BJ (cell line): ENCODE data around the gene RFX4. TPM values are rescaled to one million over a fixed set of nuclear protein-coding genes. Genes with fewer than 3 reads are reported as not detected.

ENCODE experiments used
- CTCF ChIA-PET: fragments of 350-600 bp; formaldehyde crosslinking; extraction: SDS; loops from one replicate; lab custom pipeline; 2021; ENCODE audit warnings: antibody characterized with exemption, inconsistent platforms; lab: Yijun Ruan, JAX
- POLR2A ChIA-PET: fragments of 300-600 bp; sonication (Branson Sonifier 250); formaldehyde crosslinking; extraction: SDS; loops from one replicate; lab custom pipeline; 2021; ENCODE audit warnings: antibody characterized with exemption; lab: Charles Lee
- DNase-seq: peaks from one replicate; pipeline ENCODE4 v3.0.0-alpha.2; 2011; ENCODE audit warnings: low read depth
- H3K27me3 ChIP-seq: 2 replicates; pipeline ENCODE4 v1.6.0; 2011; ENCODE audit warnings: low read length; ENCODE audit not compliant: control insufficient read depth, insufficient read depth
- H3K36me3 ChIP-seq: 2 replicates; pipeline ENCODE4 v1.5.1; 2011; ENCODE audit warnings: low read length; ENCODE audit not compliant: control insufficient read depth, insufficient read depth
- H3K4me3 ChIP-seq: 2 replicates; pipeline ENCODE4 v1.5.1; 2011; ENCODE audit warnings: low read depth, mild to moderate bottlenecking, control low read depth, low read length
- CTCF ChIP-seq: IDR thresholded peaks from 2 replicates; pipeline ENCODE4 v1.5.1; 2011; ENCODE audit warnings: low read depth, mild to moderate bottlenecking, control low read depth, inconsistent platforms, low read length, moderate library complexity; ENCODE audit not compliant: insufficient read depth
- polyA plus RNA-seq: library from polyadenylated mRNA; depleted of rRNA; stranded (reverse); fragments of >200 nt; gene quantifications from 2 replicates; pipeline ENCODE4 v1.2.3, GENCODE V29; 2011

The RFX4 gene
- polyA plus RNA-seq, 1 experiment: not detected

GRCh38 chr12:106680280-106680679, 97.5 kb downstream of the RFX4 start:
- ChIA-PET CTCF (interaction anchor here (0.7 kb wide), 1 partner anchor 91 kb away, joined by 3 read pairs; no protein-coding TSS in a partner anchor), POLR2A (no interaction called here)
- Histone ChIP-seq H3K36me3 (no peaks in the 10 kb centered on the region), H3K4me3 (no peak overlapping the region), H3K27me3 (peaks cover 2% of the 10 kb centered on the region; the same call in 1 of the 2 replicates)
- no peak for TF ChIP-seq CTCF
- no peak for DNase-seq

- POLR2A ChIA-PET: no interaction called here
- Histone ChIP-seq H3K36me3 (no peaks in the 10 kb centered on the region), H3K4me3 (no peak overlapping the region), H3K27me3 (peaks cover 2% of the 10 kb centered on the region; the same call in 1 of the 2 replicates)
- TF ChIP-seq CTCF: no peak
- CTCF ChIA-PET: no interaction called here
- no peak for DNase-seq
Observed at GRCh38 chr12:106681210-106681609, 98.4 kb downstream of the RFX4 start.

- Histone ChIP-seq H3K36me3 (no peaks in the 10 kb centered on the region), H3K4me3 (no peak overlapping the region), H3K27me3 (no peaks in the 10 kb centered on the region)
- DNase-seq: no peak
- peak; percentile 39 for TF ChIP-seq CTCF
- POLR2A ChIA-PET: no interaction called here
- CTCF ChIA-PET: interaction anchor here (0.7 kb wide), 1 partner anchor 22 kb away, joined by 3 read pairs; no protein-coding TSS in a partner anchor
Observed at GRCh38 chr12:106682594-106683234, 99.9 kb downstream of the RFX4 start.

GRCh38 chr12:106684497-106684896, 101.7 kb downstream of the RFX4 start:
- no peaks in the 10 kb centered on the region for H3K27me3 ChIP-seq
- DNase-seq: no peak
- no peaks in the 10 kb centered on the region for H3K36me3 ChIP-seq
- no peak for TF ChIP-seq CTCF
- ChIA-PET POLR2A (no interaction called here), CTCF (no interaction called here)
- H3K4me3 ChIP-seq: no peak overlapping the region

- POLR2A ChIA-PET: no interaction called here
- no peaks in the 10 kb centered on the region for H3K36me3 ChIP-seq
- no peak for TF ChIP-seq CTCF
- no peak overlapping the region for H3K4me3 ChIP-seq
- no peaks in the 10 kb centered on the region for H3K27me3 ChIP-seq
- no peak for DNase-seq
- CTCF ChIA-PET: no interaction called here
Observed at GRCh38 chr12:106685381-106685780, 102.6 kb downstream of the RFX4 start.
